ENCODE measurements around the gene UBE2G2. TPM values are rescaled to one million over a fixed set of nuclear protein-coding genes. Genes with fewer than 3 reads are reported as not detected.

Gene UBE2G2
- total RNA-seq, 6 experiments from 2014 or later: 53.5 to 73.3 (median 61.0) TPM

DNA sequence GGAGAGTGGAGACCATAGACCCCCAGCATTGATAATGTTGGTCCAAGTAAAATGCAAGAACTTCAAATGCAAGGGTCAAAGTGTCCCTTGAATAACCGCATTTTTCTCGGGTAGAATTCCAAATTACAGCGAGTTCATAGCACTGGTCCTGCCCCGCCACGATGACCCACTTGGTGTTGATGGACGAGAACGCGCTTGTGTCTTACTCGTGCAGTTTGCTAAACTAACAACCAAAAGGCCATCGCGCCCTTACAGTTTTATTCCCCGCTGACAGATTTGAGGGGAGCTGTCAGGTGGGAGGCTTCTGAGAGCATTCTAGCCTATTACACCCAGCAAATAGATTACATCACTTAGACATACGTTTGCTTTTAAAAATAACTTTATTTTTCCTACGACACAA, 72.9 kb downstream of the UBE2G2 start:
- no peak for TF ChIP-seq CTCF (IDR thresholded peaks at IDR 0.05)
- Mint-ChIP-seq H3K4me1 (ENCODE audit: low read depth) (no peaks in the 10 kb centered on the region; the same call in 1 of the 2 replicates), H3K9me3 (no peaks in the 10 kb centered on the region), H3K27me3 (ENCODE audit: insufficient read depth) (peaks cover 61% of the 10 kb centered on the region), H3K27ac (no peak overlapping the region), H3K36me3 (ENCODE audit: low read depth) (no peaks in the 10 kb centered on the region), H3K4me3 (no peak overlapping the region)
- no peak for DNase-seq

DNA sequence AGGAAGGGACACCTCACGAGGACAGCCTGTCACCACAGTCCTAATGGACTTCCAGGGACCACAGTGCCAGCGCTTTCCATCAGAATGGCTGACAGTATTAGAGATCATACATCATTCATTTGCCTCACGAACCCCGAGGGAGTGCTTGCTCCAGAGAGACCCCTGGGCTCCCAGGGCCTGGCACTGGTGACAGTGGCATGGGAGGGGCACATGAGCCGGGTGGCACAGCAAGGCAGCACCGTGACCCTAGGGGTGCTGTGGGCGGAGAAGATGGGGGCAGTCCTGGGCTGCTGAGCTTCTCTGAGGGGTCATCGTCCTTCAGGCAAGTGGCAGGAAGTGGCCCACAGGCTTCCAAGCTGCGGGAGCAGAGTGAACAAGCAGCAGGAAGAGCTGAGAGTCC, 73.9 kb downstream of the UBE2G2 start:
- no peak for DNase-seq
- Mint-ChIP-seq H3K27ac (no peak overlapping the region), H3K9me3 (no peaks in the 10 kb centered on the region), H3K4me1 (ENCODE audit: low read depth) (no peaks in the 10 kb centered on the region), H3K27me3 (ENCODE audit: insufficient read depth) (peaks cover 59% of the 10 kb centered on the region), H3K4me3 (no peak overlapping the region), H3K36me3 (ENCODE audit: low read depth) (no peaks in the 10 kb centered on the region)
- TF ChIP-seq CTCF (IDR thresholded peaks at IDR 0.05): no peak

DNA sequence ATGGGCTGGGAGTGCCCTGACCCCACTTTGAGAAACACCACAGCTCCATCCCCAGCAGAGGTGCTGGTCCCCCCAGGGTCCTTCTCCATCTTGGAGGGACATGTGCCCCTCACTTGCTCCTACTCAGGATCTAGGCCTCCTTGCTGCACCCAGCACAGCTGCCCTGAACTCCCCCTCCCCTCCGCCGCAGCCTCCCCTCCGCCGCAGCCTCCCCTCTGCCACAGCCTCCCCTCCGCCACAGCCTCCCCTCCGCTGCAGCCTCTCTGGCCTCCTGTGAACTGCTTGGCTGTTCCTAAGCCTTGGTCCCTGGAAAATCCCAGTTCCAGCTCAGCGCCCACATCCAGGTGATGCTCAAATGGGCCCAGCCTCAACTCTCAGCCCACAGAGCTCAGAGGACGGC, 74.3 kb downstream of the UBE2G2 start:
- no peak for DNase-seq
- H3K4me3 Mint-ChIP-seq: no peak overlapping the region
- TF ChIP-seq CTCF (IDR thresholded peaks at IDR 0.05): no peak
- no peak overlapping the region for H3K27ac Mint-ChIP-seq
- peaks cover 60% of the 10 kb centered on the region for H3K27me3 Mint-ChIP-seq (ENCODE audit: insufficient read depth)
- H3K4me1 Mint-ChIP-seq (ENCODE audit: low read depth): no peaks in the 10 kb centered on the region
- H3K9me3 Mint-ChIP-seq: no peaks in the 10 kb centered on the region
- H3K36me3 Mint-ChIP-seq (ENCODE audit: low read depth): no peaks in the 10 kb centered on the region

DNA sequence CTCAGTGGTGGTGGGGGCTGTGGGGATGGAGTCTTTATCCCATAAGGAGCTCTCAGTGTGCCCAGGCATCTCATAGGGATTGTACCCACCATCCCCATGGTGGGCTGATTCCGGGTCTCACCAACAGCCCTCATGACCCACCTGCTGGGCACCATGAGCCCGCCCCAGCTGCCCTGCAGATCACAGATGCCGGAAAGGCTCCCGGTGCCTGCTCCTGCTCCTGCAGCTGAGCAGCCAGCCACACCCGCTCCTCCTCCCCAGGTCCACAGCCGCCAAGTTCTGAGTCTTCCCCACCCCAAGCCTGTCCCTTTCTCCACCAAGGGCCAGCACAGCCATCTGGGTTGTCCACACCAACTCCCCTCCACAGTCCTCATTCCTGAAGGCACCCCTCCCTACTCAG, 74.8 kb downstream of the UBE2G2 start:
- no peak overlapping the region for H3K27ac Mint-ChIP-seq
- no peaks in the 10 kb centered on the region for H3K36me3 Mint-ChIP-seq (ENCODE audit: low read depth)
- H3K4me1 Mint-ChIP-seq (ENCODE audit: low read depth): no peaks in the 10 kb centered on the region
- peaks cover 56% of the 10 kb centered on the region for H3K27me3 Mint-ChIP-seq (ENCODE audit: insufficient read depth)
- no peak for DNase-seq
- no peaks in the 10 kb centered on the region for H3K9me3 Mint-ChIP-seq
- no peak for TF ChIP-seq CTCF (IDR thresholded peaks at IDR 0.05)
- H3K4me3 Mint-ChIP-seq: no peak overlapping the region

- H3K4me3 Mint-ChIP-seq: no peak overlapping the region
- no peaks in the 10 kb centered on the region for H3K9me3 Mint-ChIP-seq
- H3K4me1 Mint-ChIP-seq (ENCODE audit: low read depth): no peaks in the 10 kb centered on the region
- no peak for DNase-seq
- peaks cover 43% of the 10 kb centered on the region for H3K27me3 Mint-ChIP-seq (ENCODE audit: insufficient read depth)
- H3K36me3 Mint-ChIP-seq (ENCODE audit: low read depth): no peaks in the 10 kb centered on the region
- H3K27ac Mint-ChIP-seq: no peak overlapping the region
- TF ChIP-seq CTCF (IDR thresholded peaks at IDR 0.05): no peak
Measured at GRCh38 chr21:44724926-44725325, 76.7 kb downstream of the UBE2G2 start.

DNA sequence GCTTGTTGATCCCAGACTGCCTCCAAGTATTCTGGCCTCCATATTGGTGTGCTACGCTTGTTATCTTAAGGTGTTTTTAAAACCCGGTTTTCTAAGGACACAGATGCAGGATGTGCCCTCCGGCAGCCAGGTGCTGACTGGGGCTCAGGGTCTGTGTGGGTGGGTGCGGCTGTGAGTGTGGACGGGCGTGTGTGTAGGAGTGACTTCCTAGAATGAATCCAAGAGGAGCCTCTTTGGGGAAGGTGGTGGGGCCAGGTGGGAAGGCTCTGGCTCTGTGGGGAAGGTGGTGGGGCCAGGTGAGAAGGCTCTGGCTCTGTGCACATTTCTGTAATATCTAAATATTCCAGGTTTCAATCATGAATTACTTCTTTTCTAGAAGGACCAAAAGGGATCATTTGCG, 77.4 kb downstream of the UBE2G2 start:
- H3K4me3 Mint-ChIP-seq: no peak overlapping the region
- no peak for TF ChIP-seq CTCF (IDR thresholded peaks at IDR 0.05)
- H3K9me3 Mint-ChIP-seq: no peaks in the 10 kb centered on the region
- no peak overlapping the region for H3K27ac Mint-ChIP-seq
- DNase-seq: no peak
- H3K36me3 Mint-ChIP-seq (ENCODE audit: low read depth): no peaks in the 10 kb centered on the region
- no peaks in the 10 kb centered on the region for H3K4me1 Mint-ChIP-seq (ENCODE audit: low read depth)
- peaks cover 43% of the 10 kb centered on the region for H3K27me3 Mint-ChIP-seq (ENCODE audit: insufficient read depth)

All from HFFc6 (cell line).